GM12878 (cell line): ENCODE measurements around the gene PRR35.

ENCODE experiments used
- CBX3 ChIP-seq: fragments of 200-600 bp; sonication (generic); IDR thresholded peaks from 2 replicates; pipeline ENCODE4 v1.6.1; 2016; ENCODE audit warnings: low read depth, borderline replicate concordance
- CTCF ChIP-seq, 3 experiments: IDR thresholded peaks in 2 of 3; conservative IDR thresholded peaks in 1 of 3; 2 replicates each; pipeline ENCODE4 v1.5.1; 2011; ENCODE audit warnings: low read depth in 3 of 3, low read length in 3 of 3, mild to moderate bottlenecking in 3 of 3, control low read depth in 2 of 3, moderate library complexity in 2 of 3, inconsistent platforms in 1 of 3, mixed read lengths in 1 of 3; ENCODE audit not compliant: control insufficient read depth in 2 of 3, insufficient read depth in 1 of 3; ENCODE audit errors: extremely low read depth in 1 of 3
- EZH2 ChIP-seq: IDR thresholded peaks from 2 replicates; pipeline ENCODE4 v1.6.1; 2012; ENCODE audit warnings: low read depth, mild to moderate bottlenecking, control low read depth, inconsistent platforms, low read length, borderline replicate concordance; ENCODE audit not compliant: control insufficient read depth
- GABPA ChIP-seq: IDR thresholded peaks from 2 replicates; pipeline ENCODE4 v1.6.1; 2014; ENCODE audit warnings: antibody characterized with exemption, low read depth, mild to moderate bottlenecking, inconsistent platforms
- JUND ChIP-seq: IDR thresholded peaks from 2 replicates; pipeline ENCODE4 v1.6.1; 2012; ENCODE audit warnings: low read depth, mild to moderate bottlenecking, low read length, improper control_type of control experiment, moderate library complexity
- NRF1 ChIP-seq: conservative IDR thresholded peaks from 2 replicates; pipeline ENCODE4 v1.6.1; 2011; ENCODE audit warnings: mild to moderate bottlenecking, low read depth, low read length, improper control_type of control experiment
- TARDBP ChIP-seq: IDR thresholded peaks from 2 replicates; pipeline ENCODE4 v1.6.1; 2016; ENCODE audit warnings: borderline replicate concordance
- ZNF274 ChIP-seq: IDR thresholded peaks from one replicate; pipeline ENCODE4 v1.8.0; 2011; ENCODE audit not compliant: insufficient read length, insufficient read depth
- ZZZ3 ChIP-seq: IDR thresholded peaks from 2 replicates; pipeline ENCODE4 v1.6.1; 2011; ENCODE audit warnings: low read depth; ENCODE audit not compliant: control insufficient read depth, insufficient read length
- TF ChIP-seq, protein P1 (sequence below): fragments of 450-650 bp; IDR thresholded peaks from 2 replicates; pipeline ENCODE4 v1.6.1; 2016; ENCODE audit warnings: mild to moderate bottlenecking

- TF ChIP-seq EZH2 (no peak), JUND (no peak), NRF1 (no peak), TARDBP (no peak), ZZZ3 (no peak), CBX3 (no peak), ZNF274 (no peak), CTCF (IDR thresholded peaks at IDR 0.05 in 2 of 3, conservative IDR thresholded peaks at IDR 0.05 in 1 of 3; ENCODE audit: control insufficient read depth in 2 of 3, extremely low read depth in 1 of 3, insufficient read depth in 1 of 3, low read depth in 3 of 3, low read length in 3 of 3) (no peak), GABPA (no peak)
- TF ChIP-seq, protein P1, sequence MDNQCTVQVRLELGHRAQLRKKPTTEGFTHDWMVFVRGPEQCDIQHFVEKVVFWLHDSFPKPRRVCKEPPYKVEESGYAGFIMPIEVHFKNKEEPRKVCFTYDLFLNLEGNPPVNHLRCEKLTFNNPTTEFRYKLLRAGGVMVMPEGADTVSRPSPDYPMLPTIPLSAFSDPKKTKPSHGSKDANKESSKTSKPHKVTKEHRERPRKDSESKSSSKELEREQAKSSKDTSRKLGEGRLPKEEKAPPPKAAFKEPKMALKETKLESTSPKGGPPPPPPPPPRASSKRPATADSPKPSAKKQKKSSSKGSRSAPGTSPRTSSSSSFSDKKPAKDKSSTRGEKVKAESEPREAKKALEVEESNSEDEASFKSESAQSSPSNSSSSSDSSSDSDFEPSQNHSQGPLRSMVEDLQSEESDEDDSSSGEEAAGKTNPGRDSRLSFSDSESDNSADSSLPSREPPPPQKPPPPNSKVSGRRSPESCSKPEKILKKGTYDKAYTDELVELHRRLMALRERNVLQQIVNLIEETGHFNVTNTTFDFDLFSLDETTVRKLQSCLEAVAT, result no peak
These were observed 20.8 kb downstream of the PRR35 start for GRCh38 chr16:580946-581498.
